Calu3 (cell line): Measurements from ENCODE around the gene LGI4. TPM values are rescaled to one million over a fixed set of nuclear protein-coding genes. Genes with fewer than 3 reads are reported as not detected.

Experiments used
- BruUV-seq: library from RNA; stranded (reverse); fragments of 400-500 nt; replicated peaks from 2 replicates; lab custom pipeline; 2021; lab: Mats Ljungman, UMichigan
- CTCF ChIA-PET: fragments of 300-600 bp; sonication (Branson Sonifier 250); formaldehyde crosslinking; loops from one replicate; lab custom pipeline; 2022; ENCODE audit warnings: antibody characterized with exemption; lab: Charles Lee
- DNase-seq: peaks from one replicate; pipeline ENCODE4 v3.0.0; 2022
- H3K27ac Mint-ChIP-seq: one replicate; pipeline ENCODE4 v1.8.0; 2022; ENCODE audit warnings: mixed read lengths; ENCODE audit not compliant: unreplicated experiment
- H3K27me3 Mint-ChIP-seq: one replicate; pipeline ENCODE4 v1.8.0; 2022; ENCODE audit warnings: mixed read lengths; ENCODE audit not compliant: unreplicated experiment
- H3K36me3 Mint-ChIP-seq: one replicate; pipeline ENCODE4 v1.8.0; 2022; ENCODE audit warnings: mild to moderate bottlenecking, moderate library complexity, mixed read lengths; ENCODE audit not compliant: insufficient read depth, unreplicated experiment
- H3K4me1 Mint-ChIP-seq: one replicate; pipeline ENCODE4 v1.8.0; 2022; ENCODE audit warnings: mild to moderate bottlenecking, low read depth, mixed read lengths; ENCODE audit not compliant: unreplicated experiment
- H3K4me3 Mint-ChIP-seq: one replicate; pipeline ENCODE4 v1.8.0; 2022; ENCODE audit warnings: mild to moderate bottlenecking, low read depth, moderate library complexity, mixed read lengths; ENCODE audit not compliant: unreplicated experiment
- H3K9me3 Mint-ChIP-seq: one replicate; pipeline ENCODE4 v1.8.0; 2022; ENCODE audit warnings: low read depth, mixed read lengths; ENCODE audit not compliant: unreplicated experiment
- CTCF ChIP-seq: fragments of 200-600 bp; IDR thresholded peaks from one replicate; pipeline ENCODE4 v1.8.0; 2022; ENCODE audit warnings: antibody characterized with exemption; ENCODE audit not compliant: unreplicated experiment
- intact Hi-C: fragments of 100-400 bp; cut with micrococcal nuclease; formaldehyde crosslinking; loops from one replicate; pipeline ENCODE4 v1.10.0; 2022; ENCODE audit not compliant: unreplicated experiment
- total RNA-seq: library from RNA; stranded (reverse); gene quantifications from 2 replicates; pipeline ENCODE4 v1.2.3, GENCODE V29; 2022

The LGI4 gene
- total RNA-seq, 1 experiment from 2014 or later = 0.68 TPM

DNA sequence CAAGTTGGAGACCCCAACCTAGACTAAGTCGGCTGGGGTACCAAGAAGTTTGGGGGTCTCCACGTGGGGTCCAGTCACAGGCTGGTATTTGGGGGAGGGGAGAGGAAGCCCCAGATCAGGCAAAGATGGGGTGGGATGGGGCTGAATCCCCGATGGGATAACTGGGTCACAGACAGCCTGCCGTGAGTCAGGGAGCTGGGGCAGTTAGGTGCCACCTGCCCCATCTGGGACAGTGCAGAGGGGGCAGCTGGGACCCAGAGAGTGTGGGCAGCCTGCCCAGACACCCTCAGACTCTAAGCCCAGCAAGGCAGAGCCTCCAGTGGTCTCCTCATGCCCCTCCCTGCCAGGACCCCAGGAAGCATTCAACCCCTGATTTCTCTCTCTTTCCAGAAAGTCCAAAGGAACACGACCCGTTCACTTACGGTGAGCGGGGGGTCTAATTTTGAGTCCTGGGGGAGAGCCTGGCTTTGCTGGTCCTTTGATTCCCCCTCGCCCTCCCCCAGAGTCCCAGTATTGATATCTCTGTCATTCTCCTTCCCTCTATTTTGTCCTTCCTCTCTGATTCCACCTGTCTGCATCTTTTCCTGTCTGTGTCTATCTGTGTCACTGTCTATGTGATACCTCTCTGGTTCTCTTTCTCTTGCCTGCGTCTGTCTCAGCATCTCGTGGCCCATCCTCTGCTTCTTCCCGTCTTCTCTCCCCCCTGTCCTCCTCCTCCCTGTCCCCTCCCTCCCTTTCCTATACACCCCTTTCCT is 5.5 kb upstream of the LGI4 start:
- H3K9me3 Mint-ChIP-seq = no peaks in the 10 kb centered on the region
- CTCF ChIA-PET = interaction anchor here (0.7 to 2.3 kb wide), 18 partner anchors 13 to 206 kb away, joined by 3 to 31 read pairs (median 6); partner anchors contain the start of gene FXYD3
- H3K27me3 Mint-ChIP-seq = peaks cover 17% of the 10 kb centered on the region
- peaks cover 51% of the 10 kb centered on the region for H3K4me1 Mint-ChIP-seq
- H3K36me3 Mint-ChIP-seq = peaks cover 26% of the 10 kb centered on the region
- no peak for DNase-seq
- H3K4me3 Mint-ChIP-seq = no peak overlapping the region
- H3K27ac Mint-ChIP-seq = no peak overlapping the region
- intact Hi-C loops = loop anchor here (5.0 kb wide), 1 partner anchor 107 kb away; the partner anchor contains the start of gene LSR
- no peak for TF ChIP-seq CTCF
- no TSS peak for BruUV-seq

- no TSS peak for BruUV-seq
- no peak for DNase-seq
- Mint-ChIP-seq H3K27ac (no peak within 1 kb of the TSS), H3K4me1 (peaks cover 39% of the 10 kb centered on the region), H3K4me3 (no peak within 1 kb of the TSS), H3K27me3 (peaks cover 4% of the 10 kb centered on the region), H3K36me3 (peaks cover 16% of the 10 kb centered on the region), H3K9me3 (no peaks in the 10 kb centered on the region)
- no peak for TF ChIP-seq CTCF
- CTCF ChIA-PET = interaction anchor here (0.8 to 1.8 kb wide), 3 partner anchors 69 to 100 kb away, joined by 3 to 5 read pairs (median 4); no protein-coding TSS in a partner anchor
- intact Hi-C loops = no loop called here
These were observed 3.5 kb upstream of the LGI4 start, which contains the start of gene FXYD1 for GRCh38 chr19:35138305-35138892. Gene FXYD1 (plus strand): TSS chr19:35138824. CDS start chr19:35140080, 1,256 bp downstream.

GRCh38 chr19:35136977-35137702 is 2.3 kb upstream of the LGI4 start:
- no peak for TF ChIP-seq CTCF
- Mint-ChIP-seq H3K9me3 (peaks cover 4% of the 10 kb centered on the region), H3K4me3 (no peak overlapping the region), H3K27me3 (no peaks in the 10 kb centered on the region), H3K4me1 (peaks cover 37% of the 10 kb centered on the region), H3K36me3 (peaks cover 17% of the 10 kb centered on the region), H3K27ac (no peak overlapping the region)
- BruUV-seq = no TSS peak
- DNase-seq = no peak
- intact Hi-C loops = no loop called here
- CTCF ChIA-PET = interaction anchor here (0.5 to 1.8 kb wide), 6 partner anchors 24 to 99 kb away, joined by 3 to 5 read pairs (median 4); no protein-coding TSS in a partner anchor

DNA sequence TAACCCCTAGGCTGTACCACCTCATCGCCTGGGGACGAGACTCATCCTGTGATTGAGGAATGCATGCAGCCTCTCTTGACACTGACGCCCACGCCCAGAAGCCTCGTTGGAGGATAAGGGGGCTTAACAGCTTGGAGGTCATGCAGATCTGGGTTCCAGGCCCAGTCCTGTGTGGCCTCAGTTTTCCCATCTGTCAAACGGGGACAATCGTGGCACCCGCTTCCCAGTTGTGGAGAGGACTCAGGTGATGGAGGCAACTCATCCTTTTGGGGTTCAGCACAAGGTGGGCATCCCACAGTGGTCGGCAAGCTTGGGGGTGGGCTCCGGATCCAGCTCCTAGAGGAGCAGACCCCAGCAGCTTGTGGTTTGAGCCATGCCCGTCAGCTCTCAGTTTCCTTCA is 1.4 kb upstream of the LGI4 start:
- H3K27ac Mint-ChIP-seq = no peak overlapping the region
- intact Hi-C loops = no loop called here
- peaks cover 30% of the 10 kb centered on the region for H3K4me1 Mint-ChIP-seq
- no peaks in the 10 kb centered on the region for H3K27me3 Mint-ChIP-seq
- CTCF ChIA-PET = interaction anchor here (1.0 to 2.3 kb wide), 6 partner anchors 19 to 80 kb away, joined by 3 to 13 read pairs (median 6); partner anchors contain the start of gene FXYD3
- peaks cover 11% of the 10 kb centered on the region for H3K36me3 Mint-ChIP-seq
- DNase-seq = no peak
- peaks cover 4% of the 10 kb centered on the region for H3K9me3 Mint-ChIP-seq
- no peak overlapping the region for H3K4me3 Mint-ChIP-seq
- BruUV-seq = no TSS peak
- no peak for TF ChIP-seq CTCF
